ELR (cell line): ENCODE results near the gene TSHZ2.

Experiments
- DNase-seq: peaks from one replicate; pipeline ENCODE4 v3.0.0-alpha.2; 2015; ENCODE audit warnings: low read depth

Gene TSHZ2

GRCh38 chr20:53210041-53210440, 237.9 kb downstream of the TSHZ2 start:
- no peak for DNase-seq

GRCh38 chr20:53210931-53211330, 238.8 kb downstream of the TSHZ2 start:
- DNase-seq = no peak

- no peak for DNase-seq
Observed at GRCh38 chr20:53212018-53212417, 239.9 kb downstream of the TSHZ2 start.

GRCh38 chr20:53214392-53214791, 242.2 kb downstream of the TSHZ2 start:
- no peak for DNase-seq

- DNase-seq = no peak
Observed at GRCh38 chr20:53215166-53215565, 243.0 kb downstream of the TSHZ2 start.

GRCh38 chr20:53216478-53216855, 244.3 kb downstream of the TSHZ2 start:
- no peak for DNase-seq

- DNase-seq = peak; percentile 13
Observed at GRCh38 chr20:53216856-53217576, 244.9 kb downstream of the TSHZ2 start.

GRCh38 chr20:53220482-53221307, 248.5 kb downstream of the TSHZ2 start:
- DNase-seq = no peak

GRCh38 chr20:53221731-53222130, 249.6 kb downstream of the TSHZ2 start:
- no peak for DNase-seq

GRCh38 chr20:53222416-53222815, 250.3 kb downstream of the TSHZ2 start:
- no peak for DNase-seq

GRCh38 chr20:53222932-53223331, 250.8 kb downstream of the TSHZ2 start:
- DNase-seq = no peak

- no peak for DNase-seq
Observed at GRCh38 chr20:53223626-53224172, 251.5 kb downstream of the TSHZ2 start.

- DNase-seq = no peak
Observed at GRCh38 chr20:53224851-53225250, 252.7 kb downstream of the TSHZ2 start.

GRCh38 chr20:53226826-53227225, 254.7 kb downstream of the TSHZ2 start:
- DNase-seq = no peak

- DNase-seq = no peak
Observed at GRCh38 chr20:53227523-53227922, 255.4 kb downstream of the TSHZ2 start.

- DNase-seq = no peak
Observed at GRCh38 chr20:53231061-53231460, 258.9 kb downstream of the TSHZ2 start.

- DNase-seq = no peak
Observed at GRCh38 chr20:53237461-53237860, 265.3 kb downstream of the TSHZ2 start.

- DNase-seq = no peak
Observed at GRCh38 chr20:53238121-53238660, 266.0 kb downstream of the TSHZ2 start.

- no peak for DNase-seq
Observed at GRCh38 chr20:53243152-53243551, 271.0 kb downstream of the TSHZ2 start.

GRCh38 chr20:53244711-53245110, 272.6 kb downstream of the TSHZ2 start:
- DNase-seq = no peak

- DNase-seq = no peak
Observed at GRCh38 chr20:53245574-53245973, 273.4 kb downstream of the TSHZ2 start.

- no peak for DNase-seq
Observed at GRCh38 chr20:53247468-53248103, 275.4 kb downstream of the TSHZ2 start.
